Osteocyte (in vitro differentiated cells): ENCODE data around the gene SH3RF3. TPM values are rescaled to one million over a fixed set of nuclear protein-coding genes. Genes with fewer than 3 reads are reported as not detected.

Source experiments
- DNase-seq: peaks from one replicate; pipeline ENCODE4 v3.0.0; 2021; ENCODE audit warnings: mixed read lengths; ENCODE audit not compliant: unreplicated experiment; ENCODE audit errors: extremely low spot score
- H3K27ac Mint-ChIP-seq: one replicate; pipeline ENCODE4 v1.8.0; 2021; ENCODE audit warnings: mild to moderate bottlenecking, mixed read lengths; ENCODE audit not compliant: unreplicated experiment
- H3K27me3 Mint-ChIP-seq: one replicate; pipeline ENCODE4 v1.8.0; 2021; ENCODE audit warnings: mixed read lengths; ENCODE audit not compliant: unreplicated experiment
- H3K36me3 Mint-ChIP-seq: one replicate; pipeline ENCODE4 v1.8.0; 2021; ENCODE audit warnings: mixed read lengths; ENCODE audit not compliant: unreplicated experiment
- H3K4me1 Mint-ChIP-seq: one replicate; pipeline ENCODE4 v1.8.0; 2021; ENCODE audit warnings: mixed read lengths; ENCODE audit not compliant: unreplicated experiment
- H3K4me3 Mint-ChIP-seq: one replicate; pipeline ENCODE4 v1.8.0; 2021; ENCODE audit warnings: mild to moderate bottlenecking, moderate library complexity, mixed read lengths; ENCODE audit not compliant: unreplicated experiment
- H3K9me3 Mint-ChIP-seq: one replicate; pipeline ENCODE4 v1.8.0; 2021; ENCODE audit warnings: mixed read lengths; ENCODE audit not compliant: unreplicated experiment
- CTCF ChIP-seq: fragments of 200-600 bp; sonication (generic); IDR thresholded peaks from 2 replicates; pipeline ENCODE4 v1.5.0; 2021; ENCODE audit warnings: antibody characterized with exemption, mild to moderate bottlenecking, moderate library complexity
- total RNA-seq: library from RNA; stranded (reverse); gene quantifications from 2 replicates; pipeline ENCODE4 v1.2.1, GENCODE V29; 2021

Gene SH3RF3
- total RNA-seq, 1 donor from 2014 or later, result 79.4 TPM

- Mint-ChIP-seq H3K27ac (peak overlapping the region; percentile 96), H3K36me3 (peaks cover 61% of the 10 kb centered on the region), H3K4me1 (peaks cover 63% of the 10 kb centered on the region), H3K9me3 (peaks cover 19% of the 10 kb centered on the region), H3K4me3 (no peak overlapping the region), H3K27me3 (no peaks in the 10 kb centered on the region)
- no peak for TF ChIP-seq CTCF
- no peak for DNase-seq
These were observed 308.5 kb downstream of the SH3RF3 start for GRCh38 chr2:109437325-109438090.

GRCh38 chr2:109438146-109438545 is 309.1 kb downstream of the SH3RF3 start:
- Mint-ChIP-seq H3K27ac (peak overlapping the region; percentile 96), H3K4me3 (no peak overlapping the region), H3K4me1 (peaks cover 63% of the 10 kb centered on the region), H3K27me3 (no peaks in the 10 kb centered on the region), H3K36me3 (peaks cover 67% of the 10 kb centered on the region), H3K9me3 (peaks cover 25% of the 10 kb centered on the region)
- no peak for DNase-seq
- no peak for TF ChIP-seq CTCF

- Mint-ChIP-seq H3K4me3 (no peak overlapping the region), H3K36me3 (peaks cover 73% of the 10 kb centered on the region), H3K27me3 (no peaks in the 10 kb centered on the region), H3K9me3 (peaks cover 32% of the 10 kb centered on the region), H3K4me1 (peaks cover 65% of the 10 kb centered on the region), H3K27ac (peak overlapping the region; percentile 96)
- TF ChIP-seq CTCF, result no peak
- DNase-seq, result no peak
These were observed 309.9 kb downstream of the SH3RF3 start for GRCh38 chr2:109438773-109439389.

- Mint-ChIP-seq H3K36me3 (peaks cover 71% of the 10 kb centered on the region), H3K4me1 (peaks cover 61% of the 10 kb centered on the region), H3K27ac (peak overlapping the region; percentile 96), H3K27me3 (no peaks in the 10 kb centered on the region), H3K4me3 (no peak overlapping the region), H3K9me3 (peaks cover 33% of the 10 kb centered on the region)
- no peak for DNase-seq
- TF ChIP-seq CTCF, result no peak
These were observed 310.4 kb downstream of the SH3RF3 start for GRCh38 chr2:109439390-109439786.

GRCh38 chr2:109439986-109440385 is 311.0 kb downstream of the SH3RF3 start:
- TF ChIP-seq CTCF, result no peak
- peaks cover 71% of the 10 kb centered on the region for H3K36me3 Mint-ChIP-seq
- H3K4me1 Mint-ChIP-seq, result peaks cover 61% of the 10 kb centered on the region
- no peak for DNase-seq
- H3K9me3 Mint-ChIP-seq, result peaks cover 39% of the 10 kb centered on the region
- H3K4me3 Mint-ChIP-seq, result no peak overlapping the region
- no peaks in the 10 kb centered on the region for H3K27me3 Mint-ChIP-seq
- H3K27ac Mint-ChIP-seq, result peak overlapping the region; percentile 96
